Measurements from ENCODE around the gene E2F4.

- TF ChIP-seq CTCF (IDR thresholded peaks at IDR 0.05) (no peak), ZFX (IDR thresholded peaks at IDR 0.05; ENCODE audit: borderline replicate concordance) (no peak)
These were observed 48.6 kb downstream of the E2F4 start for GRCh38 chr16:67240506-67240905.
